ENCODE results near the gene CERCAM. TPM values are rescaled to one million over a fixed set of nuclear protein-coding genes. Genes with fewer than 3 reads are reported as not detected.

CERCAM gene
- total RNA-seq, 4 donors from 2014 or later, result 3.7 to 26.2 (median 11.3) TPM

GRCh38 chr9:128454991-128455390, 34.3 kb downstream of the CERCAM start:
- no peaks in the 10 kb centered on the region for H3K9me3 ChIP-seq
- DNase-seq (ENCODE audit: low spot score in 2 of 2), result no peak
- WGBS, result 87% methylated on average over 14 of the region's 14 CpGs
- no peak overlapping the region for H3K27ac ChIP-seq
- no peak overlapping the region for H3K4me3 ChIP-seq
- no peaks in the 10 kb centered on the region for H3K27me3 ChIP-seq
- H3K36me3 ChIP-seq, result peaks cover 11% of the 10 kb centered on the region
- H3K4me1 ChIP-seq, result peaks cover 16% of the 10 kb centered on the region
- no peak for TF ChIP-seq CTCF (IDR thresholded peaks at IDR 0.05)
- TF ChIP-seq POLR2AphosphoS5 (IDR thresholded peaks at IDR 0.05), result no peak
- TF ChIP-seq EP300 (IDR thresholded peaks at IDR 0.05), result no peak
- TF ChIP-seq POLR2A (IDR thresholded peaks at IDR 0.05), result no peak

GRCh38 chr9:128455849-128456612, 35.4 kb downstream of the CERCAM start, which contains the start of gene ODF2:
Gene ODF2, plus strand, starts transcription at chr9:128456006. Its CDS starts 86 bp downstream, at chr9:128456092.
- 0% methylated on average over 16 of the region's 82 CpGs for WGBS
- Histone ChIP-seq H3K4me1 (peaks cover 16% of the 10 kb centered on the region), H3K4me3 (peak within 1 kb of the TSS; percentile 100), H3K36me3 (peaks cover 21% of the 10 kb centered on the region), H3K27ac (peak within 1 kb of the TSS; percentile 86), H3K27me3 (no peaks in the 10 kb centered on the region), H3K9me3 (no peaks in the 10 kb centered on the region)
- no peak for TF ChIP-seq POLR2AphosphoS5 (IDR thresholded peaks at IDR 0.05)
- no peak for TF ChIP-seq POLR2A (IDR thresholded peaks at IDR 0.05)
- no peak for TF ChIP-seq EP300 (IDR thresholded peaks at IDR 0.05)
- TF ChIP-seq CTCF (IDR thresholded peaks at IDR 0.05), result no peak
- peak; percentile 99 for DNase-seq (ENCODE audit: low spot score in 2 of 2)

GRCh38 chr9:128456613-128457061, 36.0 kb downstream of the CERCAM start:
- no peak for TF ChIP-seq EP300 (IDR thresholded peaks at IDR 0.05)
- no peak for TF ChIP-seq CTCF (IDR thresholded peaks at IDR 0.05)
- no peak for TF ChIP-seq POLR2A (IDR thresholded peaks at IDR 0.05)
- no peak for TF ChIP-seq POLR2AphosphoS5 (IDR thresholded peaks at IDR 0.05)
- WGBS, result 0% methylated on average over 18 of the region's 48 CpGs
- DNase-seq (ENCODE audit: low spot score in 2 of 2), result peak; percentile 76 to 83

GRCh38 chr9:128457207-128457606, 36.5 kb downstream of the CERCAM start:
- Histone ChIP-seq H3K9me3 (no peaks in the 10 kb centered on the region), H3K4me3 (peak overlapping the region; percentile 100), H3K36me3 (peaks cover 33% of the 10 kb centered on the region), H3K27me3 (no peaks in the 10 kb centered on the region), H3K27ac (no peak overlapping the region), H3K4me1 (peaks cover 16% of the 10 kb centered on the region)
- TF ChIP-seq CTCF (IDR thresholded peaks at IDR 0.05), result no peak
- TF ChIP-seq POLR2A (IDR thresholded peaks at IDR 0.05), result no peak
- TF ChIP-seq EP300 (IDR thresholded peaks at IDR 0.05), result no peak
- no peak for TF ChIP-seq POLR2AphosphoS5 (IDR thresholded peaks at IDR 0.05)
- 21% methylated on average over 8 of the region's 14 CpGs for WGBS
- DNase-seq (ENCODE audit: low spot score in 2 of 2), result no peak

More at GRCh38 chr9:128456613-128457061, 36.0 kb downstream of the CERCAM start:
- Histone ChIP-seq H3K36me3 (peaks cover 27% of the 10 kb centered on the region), H3K4me1 (peaks cover 16% of the 10 kb centered on the region), H3K9me3 (no peaks in the 10 kb centered on the region), H3K27ac (peak overlapping the region; percentile 86), H3K4me3 (peak overlapping the region; percentile 100), H3K27me3 (no peaks in the 10 kb centered on the region)

GRCh38 chr9:128459011-128459410, 38.4 kb downstream of the CERCAM start:
- Histone ChIP-seq H3K4me1 (peaks cover 16% of the 10 kb centered on the region), H3K9me3 (no peaks in the 10 kb centered on the region), H3K36me3 (peaks cover 50% of the 10 kb centered on the region), H3K27ac (no peak overlapping the region), H3K4me3 (no peak overlapping the region), H3K27me3 (no peaks in the 10 kb centered on the region)
- 90% methylated on average over 3 of the region's 3 CpGs for WGBS
- no peak for DNase-seq (ENCODE audit: low spot score in 2 of 2)
- TF ChIP-seq CTCF (IDR thresholded peaks at IDR 0.05), result no peak

Data from suprapubic skin (tissue), 4 donors.